ENCODE measurements around the gene MKS1.

The MKS1 gene

GRCh38 chr17:58174871-58175270, 44.2 kb downstream of the MKS1 start:
- in situ Hi-C loops (cut with HindIII; ENCODE audit: low sequenced_read_pairs) = no loop called here

DNA sequence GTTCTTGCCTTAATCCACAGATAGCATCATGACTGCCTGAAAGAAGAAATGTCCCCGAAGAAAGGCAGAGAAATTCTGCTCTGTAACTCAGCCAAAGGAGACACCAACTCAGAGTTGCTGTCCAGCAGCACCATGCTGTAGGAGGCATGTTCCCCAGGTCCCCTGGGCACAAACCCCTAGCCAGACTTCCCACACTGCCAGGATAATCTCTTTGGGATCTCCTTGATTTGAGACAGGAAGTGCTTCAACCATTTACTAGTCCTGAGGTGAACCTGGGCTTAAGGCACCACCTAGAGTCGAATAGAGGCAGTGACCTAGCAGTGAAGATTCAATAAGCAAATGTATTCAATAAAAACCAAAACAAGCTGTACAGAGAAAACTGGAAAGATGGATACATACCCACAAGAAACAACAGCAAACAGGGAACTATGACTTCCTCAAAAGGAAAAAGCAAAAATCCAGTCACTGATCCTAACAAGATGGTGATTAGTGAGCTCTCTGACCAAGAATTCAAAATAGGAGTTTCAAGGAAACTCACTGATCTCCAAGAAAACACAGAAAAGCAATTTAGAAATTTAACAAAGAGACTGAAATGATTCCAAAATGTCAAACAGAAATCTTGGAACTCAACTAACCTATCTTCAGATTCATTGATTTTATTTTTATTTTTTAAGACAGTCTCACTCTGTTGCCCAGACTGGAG, 46.5 kb downstream of the MKS1 start:
- in situ Hi-C loops (cut with HindIII; ENCODE audit: low sequenced_read_pairs) = no loop called here

DNA sequence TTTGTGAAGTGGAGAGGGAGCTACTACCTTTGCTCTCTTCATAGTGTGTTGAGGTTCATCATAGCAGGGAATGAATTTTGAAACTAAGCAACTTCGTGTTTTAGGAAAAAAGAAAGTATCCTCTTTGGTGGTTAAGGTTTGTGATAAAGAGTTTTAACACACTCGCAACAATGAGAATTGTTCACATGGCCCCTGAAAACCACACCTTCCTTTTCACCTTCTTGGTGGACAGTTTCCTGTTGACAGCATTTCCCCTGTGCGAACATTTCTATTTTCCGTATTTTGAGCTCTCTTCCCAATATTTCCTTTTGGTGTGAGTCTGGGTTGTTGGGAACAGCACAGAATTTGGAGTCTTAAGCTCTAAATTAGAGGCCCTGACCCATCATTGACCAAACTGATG, 48.4 kb downstream of the MKS1 start:
- in situ Hi-C loops (cut with HindIII; ENCODE audit: low sequenced_read_pairs) = no loop called here

- in situ Hi-C loops (cut with HindIII; ENCODE audit: low sequenced_read_pairs) = no loop called here
Observed at GRCh38 chr17:58166682-58167081, 52.4 kb downstream of the MKS1 start, which contains the start of gene OR4D2. Gene OR4D2, plus strand, starts transcription at chr17:58166982. Its CDS starts 2,674 bp downstream, at chr17:58169656.

DNA sequence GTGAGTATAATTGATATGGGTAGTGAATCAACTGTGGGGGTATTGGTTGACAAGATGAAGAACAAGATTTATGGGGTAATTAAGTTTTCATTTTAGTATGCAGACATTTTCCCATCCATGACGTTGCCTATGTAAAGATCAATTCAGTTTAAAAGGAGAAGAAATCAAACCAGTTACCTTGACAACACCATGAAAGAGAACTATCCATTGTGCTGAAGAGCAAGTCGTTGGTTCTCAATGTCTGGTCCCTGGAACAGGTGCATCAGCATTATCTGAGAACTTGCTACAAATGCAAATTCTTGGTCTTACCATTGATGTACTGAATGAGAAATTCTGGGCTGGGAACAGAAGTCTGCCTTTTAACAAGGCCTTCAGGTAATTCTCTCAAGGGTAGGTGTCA, 53.1 kb downstream of the MKS1 start:
- in situ Hi-C loops (cut with HindIII; ENCODE audit: low sequenced_read_pairs) = no loop called here

GRCh38 chr17:58161566-58161965, 57.5 kb downstream of the MKS1 start:
- in situ Hi-C loops (cut with HindIII; ENCODE audit: low sequenced_read_pairs) = no loop called here

DNA sequence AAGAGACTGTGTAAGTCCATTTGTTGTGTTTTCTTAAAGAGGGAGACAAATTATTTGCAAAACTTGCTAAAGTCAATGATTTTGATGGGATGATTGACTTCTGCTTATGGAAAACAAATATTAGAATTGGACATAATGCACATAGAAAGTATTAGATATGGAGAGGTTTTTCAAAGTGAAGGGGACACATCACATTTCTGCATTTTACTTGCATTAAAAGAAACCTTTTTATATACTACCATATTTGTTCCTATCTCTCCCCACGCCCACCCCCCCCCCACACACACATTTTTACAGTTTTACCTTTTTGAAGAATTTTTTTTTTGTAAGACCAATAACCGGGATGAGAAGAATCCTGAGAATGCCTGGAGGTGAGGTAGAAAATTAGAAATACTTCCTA, 60.9 kb downstream of the MKS1 start:
- in situ Hi-C loops (cut with HindIII; ENCODE audit: low sequenced_read_pairs) = no loop called here

DNA sequence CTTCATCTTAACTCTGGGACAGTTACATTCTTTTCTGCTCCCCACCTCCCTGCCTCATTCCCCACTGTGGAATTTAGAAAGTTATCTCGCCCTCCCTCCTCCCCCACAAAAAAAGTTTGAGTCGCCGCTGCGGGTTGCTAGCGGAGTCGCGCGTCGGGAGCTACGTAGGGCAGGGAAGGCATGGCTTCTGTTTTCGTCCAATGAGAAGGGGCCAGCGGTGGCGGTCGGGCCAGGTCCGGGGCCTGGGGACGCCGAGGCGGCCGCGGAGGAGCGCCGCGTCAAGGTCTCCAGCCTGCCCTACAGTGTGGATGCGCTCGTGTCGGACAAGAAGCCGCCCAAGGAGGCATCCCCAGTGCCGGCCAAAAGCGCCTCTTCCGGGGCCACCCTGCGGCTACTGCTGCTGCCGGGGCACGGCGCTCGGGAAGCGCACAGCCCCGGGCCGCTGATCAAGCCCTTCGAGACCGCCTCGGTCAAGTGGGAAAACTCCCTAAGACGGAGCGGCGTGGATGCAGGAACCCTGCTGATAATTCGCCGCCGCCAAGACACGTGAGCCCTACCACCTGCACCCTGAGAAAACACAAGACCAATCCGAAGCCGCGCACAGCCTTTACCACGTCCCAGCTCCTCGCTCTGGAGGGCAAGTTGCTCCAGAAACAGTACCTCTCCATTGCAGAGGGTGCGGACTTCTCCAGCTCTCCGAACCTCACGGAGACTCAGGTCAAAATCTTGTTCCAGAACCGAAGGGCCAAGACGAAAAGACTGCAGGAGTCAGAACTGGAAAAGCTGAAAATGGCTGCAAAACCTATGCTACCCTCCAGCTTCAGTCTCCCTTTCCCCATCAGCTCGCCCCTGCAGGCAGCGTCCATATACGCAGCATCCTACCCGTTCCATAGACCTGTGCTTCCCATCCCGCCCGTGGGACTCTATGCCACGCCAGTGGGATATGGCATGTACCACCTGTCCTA, 61.9 kb downstream of the MKS1 start:
- in situ Hi-C loops (cut with HindIII; ENCODE audit: low sequenced_read_pairs) = no loop called here
